SKM-1 treated with dmso at 0.1 percent for 144 hours (cell line): ENCODE measurements around the gene PPP1R3E.
A peak's percentile ranks its signal among the peaks of the same experiment; 100 is the strongest.
"Not testable (repeated sequence)": the region's sequence is repeated elsewhere in the genome, so short reads cannot be mapped to it uniquely, and the experiment has no call there.

Experiments used
- DNase-seq: peaks from one replicate; lab custom pipeline; 2025; ENCODE audit not compliant: unreplicated experiment; lab: John Stamatoyannopoulos, UW

Gene PPP1R3E

DNA sequence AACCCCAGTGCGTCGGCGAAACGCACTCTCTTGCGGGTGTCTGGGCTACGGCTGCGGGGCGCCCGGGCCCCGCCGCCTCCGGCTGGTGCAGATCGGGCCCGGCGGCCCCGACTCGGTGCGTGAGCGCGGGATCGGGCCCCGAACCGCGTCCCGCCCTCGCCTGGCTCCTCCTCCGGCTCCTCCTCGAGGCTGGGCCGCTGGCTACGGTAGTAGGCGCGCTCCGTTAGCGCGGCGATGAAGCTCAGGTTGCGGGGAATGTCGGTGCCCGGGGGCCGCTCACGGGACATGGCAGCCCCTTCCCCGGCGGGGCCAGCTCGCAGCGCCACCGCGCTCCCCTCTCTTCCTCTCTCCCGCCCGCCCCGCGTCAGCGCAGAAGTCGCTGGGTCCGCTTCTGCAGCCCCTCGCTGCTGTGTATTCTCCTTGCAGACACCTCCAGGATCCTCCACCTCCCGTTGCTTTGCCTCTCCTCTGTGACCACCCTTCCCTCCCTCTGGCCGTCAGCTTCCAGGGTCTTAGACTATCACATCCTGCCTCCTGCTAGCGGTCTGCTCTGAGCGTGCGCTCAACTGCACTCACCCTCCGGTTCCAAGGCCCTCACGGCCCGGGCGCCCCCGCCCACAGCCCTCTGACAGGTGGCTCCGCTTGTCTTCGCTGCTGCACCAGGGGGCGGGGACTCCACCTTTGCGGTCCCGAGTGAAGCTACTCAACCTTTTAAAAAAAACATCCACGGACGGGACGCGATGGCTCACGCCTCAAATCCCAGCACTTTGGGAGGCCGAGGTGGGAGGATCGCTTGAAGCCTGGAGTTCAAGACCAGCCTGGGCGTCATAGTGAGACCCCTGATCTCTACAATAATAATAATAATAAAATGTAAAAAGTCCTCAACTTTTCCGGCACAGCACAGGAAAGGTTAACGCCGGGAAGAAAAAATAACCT, at the start of gene PPP1R3E:
TSS of gene PPP1R3E (minus strand) at position 570 of the 936 bp plus-strand sequence. CDS start at position 287, 283 bp downstream.
- peak; percentile 9 for DNase-seq

DNA sequence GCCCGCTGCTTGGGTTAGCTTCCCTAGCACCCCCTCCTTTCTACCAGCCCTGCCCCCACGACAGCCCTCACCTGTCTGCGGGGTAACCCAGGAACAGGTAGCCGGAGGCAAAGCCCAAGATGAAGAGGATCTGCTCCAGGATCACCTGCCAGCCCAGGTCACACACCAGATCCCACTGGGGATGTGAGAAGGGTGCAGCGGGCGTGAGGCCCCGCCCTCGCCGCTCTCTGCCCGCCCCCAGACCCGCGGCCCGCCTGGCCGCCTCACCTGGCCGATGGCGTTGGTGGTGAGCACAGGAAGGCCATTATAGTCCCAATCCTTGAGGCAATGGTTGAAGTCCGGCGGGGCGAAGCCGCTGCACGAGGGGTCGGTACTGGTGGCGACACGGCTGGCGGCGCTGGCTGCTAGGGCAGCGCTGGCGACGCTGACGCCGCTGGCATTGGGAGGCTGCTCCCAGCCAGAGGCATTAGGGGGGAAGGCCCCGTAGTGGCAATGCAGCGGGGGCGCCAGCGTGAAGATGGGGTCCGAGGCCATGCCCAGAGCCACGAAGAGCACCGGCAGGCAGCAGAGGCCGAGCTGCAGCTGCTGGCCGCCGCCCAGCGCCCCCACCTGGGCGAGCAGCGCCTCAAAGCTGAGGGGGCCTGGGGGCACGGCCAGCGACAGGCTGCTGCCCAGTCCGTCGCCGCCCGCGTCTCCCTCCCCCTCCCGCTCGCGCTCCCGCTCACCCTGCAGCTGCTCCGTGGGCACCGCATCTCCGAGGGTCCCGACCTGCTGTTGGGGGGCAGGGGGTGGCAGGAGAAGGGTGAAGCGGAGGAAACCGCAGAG, 49.2 kb upstream of the PPP1R3E start:
- DNase-seq = no peak

DNA sequence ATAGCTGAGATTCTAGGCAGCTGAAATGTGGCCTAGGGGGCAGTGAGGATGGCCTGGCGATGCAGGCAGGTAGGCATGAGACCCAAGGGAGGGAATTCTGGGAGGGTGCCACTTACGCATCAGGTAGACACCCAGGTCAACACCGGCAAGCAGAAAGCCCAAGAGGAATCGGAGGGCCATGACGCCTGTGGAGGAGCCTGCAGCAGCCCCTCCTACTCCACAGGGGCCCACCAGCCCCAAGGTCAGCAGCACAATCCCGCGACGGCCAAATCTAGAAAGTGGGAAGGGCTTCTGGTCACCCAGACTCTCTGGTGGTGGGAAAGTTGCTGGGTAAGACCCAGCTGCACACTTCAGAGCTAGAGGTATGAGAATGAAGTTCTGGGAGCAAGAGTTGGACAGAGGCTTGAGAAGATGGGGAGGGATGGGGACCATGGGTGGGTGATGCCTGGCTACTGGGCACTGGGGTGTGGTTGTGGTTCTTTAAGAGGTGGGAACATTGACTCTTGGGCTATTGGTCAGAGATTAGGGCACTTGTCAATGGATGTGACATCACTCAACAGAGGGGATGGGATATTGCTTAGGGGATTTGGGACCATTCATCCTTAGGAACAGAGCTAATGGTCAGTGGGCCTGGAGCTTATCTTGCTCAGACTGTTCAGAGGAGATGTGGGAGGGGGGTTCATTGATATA, 46.6 kb upstream of the PPP1R3E start:
- DNase-seq = no peak

DNA sequence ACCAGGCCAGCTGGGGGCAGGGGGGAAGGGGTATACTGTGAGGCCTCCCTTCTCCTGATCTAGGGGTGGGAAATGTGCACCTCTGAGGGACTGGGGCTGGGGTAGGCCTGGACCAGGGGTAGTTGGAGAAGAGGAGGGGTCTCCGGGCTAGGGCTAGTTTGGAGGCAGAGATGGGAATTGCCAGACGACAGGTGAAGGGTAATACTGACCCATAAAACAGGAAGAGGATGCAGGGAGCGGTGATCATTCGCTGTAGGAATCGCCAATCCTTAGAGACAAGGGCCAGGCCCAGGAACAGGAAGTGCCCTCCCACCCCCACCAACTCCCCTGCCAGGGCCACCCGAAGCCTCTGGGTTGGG, 45.6 kb upstream of the PPP1R3E start:
- DNase-seq = no peak

- no peak for DNase-seq
These were observed 45.0 kb upstream of the PPP1R3E start for GRCh38 chr14:23347406-23348296.

DNA sequence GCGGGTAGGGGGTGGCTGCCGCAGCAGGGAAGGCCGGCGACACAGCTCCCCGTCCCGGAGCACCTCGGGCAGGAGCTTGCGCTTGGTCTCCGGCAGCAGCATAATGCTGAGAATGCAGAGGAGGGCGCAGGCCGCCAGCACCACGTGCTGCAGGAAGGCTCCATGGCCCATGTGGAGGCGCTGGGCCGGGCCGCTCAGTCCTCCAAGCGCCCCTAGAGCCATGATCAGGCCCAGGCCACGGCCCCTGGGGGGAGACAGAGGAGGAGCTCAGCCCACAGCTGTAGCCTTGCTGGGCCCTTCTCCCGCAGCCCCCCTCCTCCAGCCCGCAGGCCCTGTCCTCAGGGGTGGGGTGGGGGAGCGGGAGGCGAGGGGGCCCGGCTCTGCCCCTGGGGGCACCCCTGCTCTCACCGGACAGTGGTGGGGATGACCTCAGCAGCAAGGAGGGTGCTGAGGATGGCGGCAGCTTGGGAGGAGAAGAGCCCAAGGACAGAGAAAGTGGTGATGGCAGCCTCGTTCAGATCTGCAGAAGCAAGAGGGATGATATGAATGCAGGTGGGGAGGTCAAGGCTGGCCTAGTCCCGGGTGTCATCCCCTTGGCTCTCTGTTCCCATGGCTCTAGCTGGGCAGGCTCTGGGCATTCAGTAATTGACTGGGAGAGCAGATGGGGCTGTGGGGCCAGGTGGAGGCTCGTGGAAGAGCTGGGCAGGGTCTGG, 44.2 kb upstream of the PPP1R3E start:
- DNase-seq = no peak

GRCh38 chr14:23345987-23346692, 43.5 kb upstream of the PPP1R3E start:
- DNase-seq = no peak

DNA sequence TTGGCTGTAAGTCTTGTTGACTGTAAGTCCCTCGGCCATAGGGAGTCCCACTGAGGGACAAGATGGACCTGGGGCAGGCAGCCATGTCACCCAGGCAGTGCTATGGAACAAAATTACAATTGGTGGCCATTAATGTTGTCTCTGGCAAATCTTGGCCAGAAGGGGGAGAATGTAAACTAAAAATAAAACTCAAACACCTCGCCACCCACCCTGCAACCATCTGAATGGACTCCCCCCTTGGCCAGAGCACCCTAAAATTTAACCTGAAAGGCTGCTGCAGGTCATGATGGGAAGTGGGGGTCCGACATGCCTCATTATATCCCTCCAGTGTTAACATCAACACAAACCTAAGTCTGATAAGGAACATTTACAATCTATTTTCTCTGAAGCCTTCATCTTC, 41.8 kb upstream of the PPP1R3E start:
- DNase-seq = no peak

DNA sequence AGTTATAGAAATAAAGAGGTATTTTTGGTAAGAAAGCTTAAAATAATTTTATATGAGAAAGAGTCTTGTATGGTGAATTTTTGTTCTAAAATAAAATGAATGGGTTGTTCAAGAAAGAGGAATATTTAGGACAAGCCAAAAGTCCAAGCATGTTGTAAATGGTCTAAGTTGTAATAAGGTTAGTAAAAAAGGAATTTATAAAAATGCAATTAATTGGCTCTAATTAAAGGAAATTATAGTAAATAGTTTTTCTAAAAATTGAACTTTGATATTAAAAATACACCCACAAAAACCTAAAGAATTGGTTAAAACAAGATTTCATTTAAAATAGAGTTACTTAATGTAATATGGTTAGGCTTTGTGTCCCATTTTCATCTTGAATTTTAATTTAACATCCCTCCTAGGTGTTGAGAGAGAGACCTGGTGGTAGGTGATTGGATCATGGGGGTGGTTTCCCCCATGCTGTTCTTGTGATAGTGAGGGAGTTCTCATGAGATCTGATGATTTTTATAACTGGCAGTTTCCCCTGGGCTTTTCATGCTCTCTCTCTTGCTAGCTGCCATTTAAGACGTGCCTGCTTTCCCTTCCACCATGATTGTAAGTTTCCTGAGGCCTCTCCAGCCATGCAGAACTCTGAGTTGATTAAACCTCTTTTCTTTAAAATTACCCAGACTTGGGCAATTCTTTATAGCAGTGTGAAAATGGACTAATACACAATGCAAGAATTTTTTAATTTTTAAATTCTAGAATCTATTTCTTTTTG, 37.0 kb upstream of the PPP1R3E start:
- DNase-seq = no peak

- no peak for DNase-seq
These were observed 33.0 kb upstream of the PPP1R3E start for GRCh38 chr14:23335623-23336022.

DNA sequence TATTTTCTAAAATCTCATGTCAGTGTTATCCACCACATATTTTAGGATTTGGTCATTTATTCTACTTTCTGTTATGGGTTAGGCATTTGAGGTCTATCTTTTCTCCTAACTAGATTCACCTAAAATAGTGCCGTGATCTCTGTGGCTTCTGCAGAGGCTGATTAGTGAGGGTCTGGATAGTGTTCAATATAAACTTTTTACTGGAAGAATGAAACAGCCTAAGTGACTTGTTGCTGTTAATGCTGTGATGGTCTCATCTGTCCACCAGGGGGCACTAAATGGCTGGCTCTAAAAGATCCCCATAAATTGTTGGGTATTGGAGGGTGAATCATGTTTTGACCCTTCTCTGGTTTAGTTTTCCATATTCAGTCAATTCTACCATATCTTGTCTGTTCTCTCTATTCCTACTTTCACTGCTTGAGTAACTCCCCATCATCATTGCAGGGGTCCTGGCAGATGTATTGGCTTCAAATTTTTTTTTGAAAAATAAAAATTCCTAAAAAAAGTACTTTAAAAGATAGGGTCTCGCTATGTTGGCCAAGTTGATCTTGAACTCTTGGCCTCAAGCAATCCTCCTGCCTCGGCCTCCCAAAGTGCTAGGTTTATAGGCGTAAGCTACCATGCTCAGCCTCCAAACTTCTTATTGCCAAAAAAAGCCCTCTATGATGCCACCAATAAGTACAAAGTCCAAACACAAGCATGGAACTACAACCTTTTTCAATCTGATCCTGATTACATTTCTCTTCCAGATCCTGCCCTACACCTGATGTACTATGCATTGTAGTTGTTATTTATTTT, 25.5 kb upstream of the PPP1R3E start:
- DNase-seq = peak; percentile 8

- DNase-seq = no peak
These were observed 24.1 kb upstream of the PPP1R3E start for GRCh38 chr14:23326491-23327332.

GRCh38 chr14:23325746-23326145, 23.1 kb upstream of the PPP1R3E start:
- DNase-seq = not testable (repeated sequence)

DNA sequence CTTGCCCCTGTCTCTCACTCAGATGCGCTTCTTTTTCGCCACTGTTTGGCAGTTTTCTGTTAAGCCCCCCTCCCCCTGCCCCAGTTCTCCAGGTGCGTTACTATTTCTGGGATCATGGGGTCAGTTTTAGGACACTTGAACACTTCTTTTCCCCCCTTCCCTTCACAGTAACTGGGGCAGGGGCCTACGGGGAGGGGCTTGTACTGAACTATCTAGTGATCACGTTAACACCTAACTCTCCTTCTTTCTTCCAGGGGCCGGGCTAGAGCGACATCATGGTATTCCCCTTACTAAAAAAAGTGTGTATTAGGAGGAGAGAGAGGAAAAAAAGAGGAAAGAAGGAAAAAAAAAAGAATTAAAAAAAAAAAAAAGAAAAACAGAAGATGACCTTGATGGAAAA, 22.3 kb upstream of the PPP1R3E start:
- no peak for DNase-seq

DNA sequence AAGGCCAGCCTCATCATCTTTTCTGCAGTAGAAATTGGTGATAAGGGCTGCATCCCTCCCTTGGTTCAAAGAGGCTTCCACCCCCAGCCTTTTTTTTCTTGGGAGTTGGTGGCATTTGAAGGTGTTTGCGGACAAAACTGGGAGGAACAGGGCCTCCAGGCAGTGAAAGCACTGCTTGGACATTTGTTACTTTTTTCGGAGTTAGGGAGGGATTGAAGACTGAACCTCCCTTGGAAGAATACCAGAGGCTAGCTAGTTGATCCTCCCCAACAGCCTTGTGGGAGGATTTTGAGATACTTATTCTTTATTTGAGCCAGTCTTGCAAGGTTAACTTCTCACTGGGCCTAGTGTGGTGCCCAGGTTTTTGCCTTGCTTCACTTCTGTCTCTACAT, 21.8 kb upstream of the PPP1R3E start:
- DNase-seq = no peak

DNA sequence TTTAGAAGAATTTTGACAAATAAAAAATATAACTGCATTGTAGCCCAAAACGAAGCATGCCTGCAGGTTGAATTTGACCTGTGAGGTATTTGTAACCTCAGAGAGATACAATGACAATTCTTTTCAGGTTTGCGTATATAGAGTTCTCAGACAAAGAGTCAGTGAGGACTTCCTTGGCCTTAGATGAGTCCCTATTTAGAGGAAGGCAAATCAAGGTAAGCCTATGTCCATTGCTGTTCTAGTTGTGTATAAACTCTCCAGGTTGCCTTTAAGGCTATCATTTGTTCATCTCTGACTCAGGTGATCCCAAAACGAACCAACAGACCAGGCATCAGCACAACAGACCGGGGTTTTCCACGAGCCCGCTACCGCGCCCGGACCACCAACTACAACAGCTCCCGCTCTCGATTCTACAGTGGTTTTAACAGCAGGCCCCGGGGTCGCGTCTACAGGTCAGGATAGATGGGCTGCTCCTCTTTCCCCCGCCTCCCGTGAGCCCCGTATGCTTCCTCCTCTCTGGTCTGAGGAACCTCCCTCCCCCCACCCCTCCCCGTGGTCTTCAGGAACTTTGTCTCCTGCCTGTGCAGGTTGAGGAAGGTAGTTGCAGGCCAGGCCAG, 21.3 kb upstream of the PPP1R3E start:
- no peak for DNase-seq
